ENCODE results near the gene NLRP8.

DNA sequence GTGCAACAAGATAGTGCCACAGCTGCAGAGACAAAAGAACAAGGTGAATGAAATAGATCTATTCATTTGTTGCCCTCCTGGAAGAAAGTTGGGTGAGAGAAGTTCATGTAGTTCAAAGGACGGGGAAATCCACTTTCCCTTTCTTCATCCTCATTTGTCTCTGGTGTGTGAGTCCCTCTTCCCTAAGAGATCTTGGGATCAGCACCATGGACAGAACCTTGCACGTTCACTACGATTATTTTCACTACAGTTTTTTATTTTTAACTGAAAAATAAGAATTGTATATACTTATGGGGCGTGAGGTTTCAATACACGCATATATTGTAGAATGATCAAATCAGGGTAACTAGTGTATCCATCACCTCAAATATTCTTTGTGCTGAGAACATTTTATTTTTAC is 68.1 kb downstream of the NLRP8 start:
- no peak for TF ChIP-seq CTCF (IDR thresholded peaks at IDR 0.05; ENCODE audit: low read depth, low read length, missing input control)
- no peak for TF ChIP-seq MAX (IDR thresholded peaks at IDR 0.05)
- TF ChIP-seq HNF4G (IDR thresholded peaks at IDR 0.05): no peak
- TF ChIP-seq RXRA (IDR thresholded peaks at IDR 0.05): no peak
- no peak for TF ChIP-seq RAD21 (IDR thresholded peaks at IDR 0.05)
- TF ChIP-seq, protein P1, sequence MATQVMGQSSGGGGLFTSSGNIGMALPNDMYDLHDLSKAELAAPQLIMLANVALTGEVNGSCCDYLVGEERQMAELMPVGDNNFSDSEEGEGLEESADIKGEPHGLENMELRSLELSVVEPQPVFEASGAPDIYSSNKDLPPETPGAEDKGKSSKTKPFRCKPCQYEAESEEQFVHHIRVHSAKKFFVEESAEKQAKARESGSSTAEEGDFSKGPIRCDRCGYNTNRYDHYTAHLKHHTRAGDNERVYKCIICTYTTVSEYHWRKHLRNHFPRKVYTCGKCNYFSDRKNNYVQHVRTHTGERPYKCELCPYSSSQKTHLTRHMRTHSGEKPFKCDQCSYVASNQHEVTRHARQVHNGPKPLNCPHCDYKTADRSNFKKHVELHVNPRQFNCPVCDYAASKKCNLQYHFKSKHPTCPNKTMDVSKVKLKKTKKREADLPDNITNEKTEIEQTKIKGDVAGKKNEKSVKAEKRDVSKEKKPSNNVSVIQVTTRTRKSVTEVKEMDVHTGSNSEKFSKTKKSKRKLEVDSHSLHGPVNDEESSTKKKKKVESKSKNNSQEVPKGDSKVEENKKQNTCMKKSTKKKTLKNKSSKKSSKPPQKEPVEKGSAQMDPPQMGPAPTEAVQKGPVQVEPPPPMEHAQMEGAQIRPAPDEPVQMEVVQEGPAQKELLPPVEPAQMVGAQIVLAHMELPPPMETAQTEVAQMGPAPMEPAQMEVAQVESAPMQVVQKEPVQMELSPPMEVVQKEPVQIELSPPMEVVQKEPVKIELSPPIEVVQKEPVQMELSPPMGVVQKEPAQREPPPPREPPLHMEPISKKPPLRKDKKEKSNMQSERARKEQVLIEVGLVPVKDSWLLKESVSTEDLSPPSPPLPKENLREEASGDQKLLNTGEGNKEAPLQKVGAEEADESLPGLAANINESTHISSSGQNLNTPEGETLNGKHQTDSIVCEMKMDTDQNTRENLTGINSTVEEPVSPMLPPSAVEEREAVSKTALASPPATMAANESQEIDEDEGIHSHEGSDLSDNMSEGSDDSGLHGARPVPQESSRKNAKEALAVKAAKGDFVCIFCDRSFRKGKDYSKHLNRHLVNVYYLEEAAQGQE (IDR thresholded peaks at IDR 0.05): peak; percentile 97
- no peak for TF ChIP-seq JUND (IDR thresholded peaks at IDR 0.05)
- no peak for TF ChIP-seq ATF3 (IDR thresholded peaks at IDR 0.05)
- TF ChIP-seq SP1 (IDR thresholded peaks at IDR 0.05): no peak
- no peak for TF ChIP-seq NR2F2 (IDR thresholded peaks at IDR 0.05)
- no peak for TF ChIP-seq YY1 (IDR thresholded peaks at IDR 0.05)
- TF ChIP-seq GABPA (IDR thresholded peaks at IDR 0.05 in 1 of 2, conservative IDR thresholded peaks at IDR 0.05 in 1 of 2): no peak
